Measurements from ENCODE around the gene TCF4.

TCF4 gene

GRCh38 chr18:55220523-55220922, 367.5 kb downstream of the TCF4 start:
- no peak overlapping the region for H3K27ac ChIP-seq
- no peak overlapping the region for H3K4me3 ChIP-seq
- no peak for DNase-seq (ENCODE audit: low spot score)
- TF ChIP-seq CTCF (IDR thresholded peaks at IDR 0.05), result no peak

GRCh38 chr18:55219823-55220222, 368.2 kb downstream of the TCF4 start:
- DNase-seq (ENCODE audit: low spot score), result no peak
- no peak overlapping the region for H3K27ac ChIP-seq
- TF ChIP-seq CTCF (IDR thresholded peaks at IDR 0.05), result no peak
- H3K4me3 ChIP-seq, result no peak overlapping the region

GRCh38 chr18:55219059-55219458, 368.9 kb downstream of the TCF4 start:
- H3K4me3 ChIP-seq, result no peak overlapping the region
- no peak overlapping the region for H3K27ac ChIP-seq
- no peak for DNase-seq (ENCODE audit: low spot score)
- TF ChIP-seq CTCF (IDR thresholded peaks at IDR 0.05), result no peak

GRCh38 chr18:55214969-55215368, 373.0 kb downstream of the TCF4 start:
- no peak overlapping the region for H3K27ac ChIP-seq
- no peak for DNase-seq (ENCODE audit: low spot score)
- no peak for TF ChIP-seq CTCF (IDR thresholded peaks at IDR 0.05)
- no peak overlapping the region for H3K4me3 ChIP-seq

GRCh38 chr18:55214534-55214933, 373.5 kb downstream of the TCF4 start:
- no peak overlapping the region for H3K27ac ChIP-seq
- no peak for TF ChIP-seq CTCF (IDR thresholded peaks at IDR 0.05)
- no peak for DNase-seq (ENCODE audit: low spot score)
- H3K4me3 ChIP-seq, result no peak overlapping the region

- DNase-seq (ENCODE audit: low spot score), result no peak
- no peak for TF ChIP-seq CTCF (IDR thresholded peaks at IDR 0.05)
- Histone ChIP-seq H3K27ac (no peak overlapping the region), H3K4me3 (no peak overlapping the region)
These were observed 374.4 kb downstream of the TCF4 start for GRCh38 chr18:55213586-55213985.

GRCh38 chr18:55206927-55207326, 381.1 kb downstream of the TCF4 start:
- no peak for DNase-seq (ENCODE audit: low spot score)
- no peak overlapping the region for H3K4me3 ChIP-seq
- H3K27ac ChIP-seq, result no peak overlapping the region
- TF ChIP-seq CTCF (IDR thresholded peaks at IDR 0.05), result no peak

Data from coronary artery (tissue), 2 donors.